Colonic mucosa (tissue), 4 donors: ENCODE measurements around the gene PTCD1. TPM values are rescaled to one million over a fixed set of nuclear protein-coding genes. Genes with fewer than 3 reads are reported as not detected.

Source experiments
- DNase-seq: peaks from one replicate; pipeline ENCODE4 v3.0.0-alpha.2; 2020
- H3K27ac ChIP-seq: fragments of 200-600 bp; one replicate; pipeline ENCODE4 v1.8.0; 2021
- H3K27me3 ChIP-seq: fragments of 200-600 bp; one replicate; pipeline ENCODE4 v1.8.0; 2021
- H3K36me3 ChIP-seq: fragments of 200-600 bp; one replicate; pipeline ENCODE4 v1.8.0; 2021
- H3K4me1 ChIP-seq: fragments of 200-600 bp; one replicate; pipeline ENCODE4 v1.8.0; 2021; ENCODE audit warnings: mild to moderate bottlenecking
- H3K4me3 ChIP-seq: fragments of 200-600 bp; one replicate; pipeline ENCODE4 v1.8.0; 2021
- H3K9ac ChIP-seq, 2 donors: one replicate each; pipeline ENCODE4 v1.7.0; 2013; ENCODE audit warnings: control low read depth in 2 of 2, low read depth in 2 of 2, low read length in 2 of 2
- H3K9me3 ChIP-seq: fragments of 200-600 bp; one replicate; pipeline ENCODE4 v1.8.0; 2021
- intact Hi-C: fragments of 100-400 bp; cut with DNase I; formaldehyde crosslinking; loops from one replicate; pipeline ENCODE4 v1.14.1; 2022
- total RNA-seq, 2 donors: library from RNA; stranded (reverse); fragmentation: NEBNext Ultra II Directional in 1 of 2; extraction: Animal tissue kit (Norgen Biotek cat#: 25700) in 1 of 2; gene quantifications; one replicate each; pipeline ENCODE4 v1.2.1, GENCODE V29; 2021
- TF ChIP-seq, protein P1 (sequence below): fragments of 200-600 bp; IDR thresholded peaks from one replicate; pipeline ENCODE4 v1.8.0; 2022; ENCODE audit warnings: antibody characterized with exemption, mild to moderate bottlenecking
- donor health status: healthy.
- donor health status: DM: no; HTN: no; CAD: no.
- donor health status: DM: no; HTN: no; CAD: no.

PTCD1 gene
- total RNA-seq, 2 donors from 2014 or later, result 4.5 to 7.6 TPM

DNA sequence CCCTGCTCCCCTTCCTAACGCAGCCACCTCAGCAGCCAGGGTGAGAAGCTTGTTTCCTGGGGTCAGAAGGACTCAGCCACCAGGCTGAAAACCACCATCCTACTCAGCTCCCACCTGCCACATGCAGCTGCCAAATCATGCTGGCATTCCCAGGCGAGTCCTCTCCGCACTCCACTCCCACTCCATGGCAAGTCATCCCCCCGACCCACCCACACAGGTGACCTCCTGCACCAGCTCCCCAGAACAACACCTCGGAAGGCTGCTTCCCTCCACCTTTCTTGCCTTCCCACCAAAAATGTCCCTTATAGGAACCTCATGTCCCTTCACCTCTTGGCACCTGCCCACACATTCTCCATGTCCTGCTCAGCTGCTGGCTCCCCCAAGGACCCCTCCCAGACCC, 34.8 kb downstream of the PTCD1 start:
- TF ChIP-seq, protein P1, sequence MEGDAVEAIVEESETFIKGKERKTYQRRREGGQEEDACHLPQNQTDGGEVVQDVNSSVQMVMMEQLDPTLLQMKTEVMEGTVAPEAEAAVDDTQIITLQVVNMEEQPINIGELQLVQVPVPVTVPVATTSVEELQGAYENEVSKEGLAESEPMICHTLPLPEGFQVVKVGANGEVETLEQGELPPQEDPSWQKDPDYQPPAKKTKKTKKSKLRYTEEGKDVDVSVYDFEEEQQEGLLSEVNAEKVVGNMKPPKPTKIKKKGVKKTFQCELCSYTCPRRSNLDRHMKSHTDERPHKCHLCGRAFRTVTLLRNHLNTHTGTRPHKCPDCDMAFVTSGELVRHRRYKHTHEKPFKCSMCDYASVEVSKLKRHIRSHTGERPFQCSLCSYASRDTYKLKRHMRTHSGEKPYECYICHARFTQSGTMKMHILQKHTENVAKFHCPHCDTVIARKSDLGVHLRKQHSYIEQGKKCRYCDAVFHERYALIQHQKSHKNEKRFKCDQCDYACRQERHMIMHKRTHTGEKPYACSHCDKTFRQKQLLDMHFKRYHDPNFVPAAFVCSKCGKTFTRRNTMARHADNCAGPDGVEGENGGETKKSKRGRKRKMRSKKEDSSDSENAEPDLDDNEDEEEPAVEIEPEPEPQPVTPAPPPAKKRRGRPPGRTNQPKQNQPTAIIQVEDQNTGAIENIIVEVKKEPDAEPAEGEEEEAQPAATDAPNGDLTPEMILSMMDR, result no peak
- no peak overlapping the region for H3K27ac ChIP-seq
- no peak for DNase-seq
- intact Hi-C loops, result no loop called here
- H3K9ac ChIP-seq, result no peak overlapping the region
- no peaks in the 10 kb centered on the region for H3K9me3 ChIP-seq
- no peak overlapping the region for H3K4me3 ChIP-seq
- H3K27me3 ChIP-seq, result no peaks in the 10 kb centered on the region
- H3K4me1 ChIP-seq, result peaks cover 12% of the 10 kb centered on the region
- peaks cover 11% of the 10 kb centered on the region for H3K36me3 ChIP-seq

DNA sequence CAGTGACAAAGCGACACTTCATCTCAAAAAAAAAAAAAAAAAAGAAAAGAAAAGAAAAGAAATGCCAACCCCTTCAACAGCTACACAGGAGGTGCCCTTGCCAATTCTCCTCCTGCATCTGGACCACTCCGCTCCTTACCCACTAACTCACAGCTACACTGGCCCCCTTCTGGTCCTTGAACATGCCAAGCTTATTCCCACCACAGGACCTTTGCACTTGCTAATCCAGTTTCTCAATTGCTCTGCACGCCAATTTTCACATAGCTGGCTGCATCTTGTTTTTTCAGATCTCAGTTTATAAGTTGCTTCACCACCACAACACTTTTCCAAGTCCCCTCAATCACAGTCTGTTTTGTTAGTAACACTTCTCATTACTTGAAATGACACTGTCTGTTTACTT, 35.7 kb downstream of the PTCD1 start:
- no peak overlapping the region for H3K27ac ChIP-seq
- H3K4me3 ChIP-seq, result no peak overlapping the region
- H3K9me3 ChIP-seq, result no peaks in the 10 kb centered on the region
- H3K27me3 ChIP-seq, result no peaks in the 10 kb centered on the region
- TF ChIP-seq, protein P1, result no peak
- H3K9ac ChIP-seq, result no peak overlapping the region
- H3K36me3 ChIP-seq, result peaks cover 11% of the 10 kb centered on the region
- peaks cover 12% of the 10 kb centered on the region for H3K4me1 ChIP-seq
- intact Hi-C loops, result no loop called here
- DNase-seq, result no peak

DNA sequence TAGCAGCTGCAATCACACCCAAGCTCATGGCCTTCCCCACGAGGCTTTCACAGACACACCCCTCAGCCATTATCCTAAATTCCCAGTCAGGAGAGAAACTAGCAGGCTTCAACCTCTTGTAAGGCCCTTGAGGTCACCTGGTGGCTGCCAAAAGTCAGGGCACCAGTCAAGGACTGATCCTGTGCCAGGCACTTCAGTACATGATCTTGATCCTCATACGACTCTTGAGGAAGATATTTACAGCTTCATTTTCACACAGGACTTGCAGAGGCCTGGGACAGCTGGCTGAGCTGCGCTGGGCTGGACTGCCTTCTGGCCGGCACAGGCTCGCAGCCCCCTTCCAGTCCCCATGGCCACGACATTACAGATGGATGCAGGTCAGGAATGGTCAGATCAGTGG, 39.0 kb downstream of the PTCD1 start:
- no peak overlapping the region for H3K4me3 ChIP-seq
- no peaks in the 10 kb centered on the region for H3K27me3 ChIP-seq
- TF ChIP-seq, protein P1, result no peak
- intact Hi-C loops, result no loop called here
- no peak overlapping the region for H3K27ac ChIP-seq
- H3K9ac ChIP-seq, result no peak overlapping the region
- no peaks in the 10 kb centered on the region for H3K4me1 ChIP-seq
- no peak for DNase-seq
- H3K36me3 ChIP-seq, result peaks cover 19% of the 10 kb centered on the region
- no peaks in the 10 kb centered on the region for H3K9me3 ChIP-seq

DNA sequence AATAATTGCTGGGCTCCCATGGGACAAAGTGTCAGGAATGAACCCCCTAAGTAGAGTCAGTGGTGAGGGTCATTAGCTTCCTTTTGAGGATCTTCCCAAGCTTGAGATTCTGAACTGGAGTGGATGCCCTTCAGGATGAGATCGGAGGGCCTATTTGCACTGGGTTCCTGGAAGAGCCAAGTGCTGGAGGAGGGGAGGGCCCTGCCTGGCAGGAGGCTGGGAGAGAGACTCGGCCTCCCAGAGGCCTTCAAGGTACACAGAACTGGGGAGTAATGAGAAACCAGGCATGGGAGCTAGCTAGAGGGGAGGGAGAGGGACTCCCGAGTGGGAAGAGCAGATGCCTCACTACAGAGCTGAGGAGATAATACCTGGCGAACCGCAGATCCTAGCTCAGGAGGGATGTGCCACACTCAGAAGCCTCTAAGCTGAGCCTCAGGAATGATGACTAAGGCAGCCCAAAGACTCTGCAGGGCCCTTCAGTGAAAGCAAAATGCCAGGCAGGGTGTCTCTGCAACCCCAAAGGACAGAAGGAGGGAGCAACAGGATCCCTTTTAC, 39.6 kb downstream of the PTCD1 start:
- Histone ChIP-seq H3K27ac (no peak overlapping the region), H3K9me3 (no peaks in the 10 kb centered on the region), H3K4me3 (no peak overlapping the region), H3K36me3 (peaks cover 24% of the 10 kb centered on the region), H3K9ac (no peak overlapping the region), H3K27me3 (no peaks in the 10 kb centered on the region), H3K4me1 (no peaks in the 10 kb centered on the region)
- TF ChIP-seq, protein P1, result no peak
- no peak for DNase-seq
- intact Hi-C loops, result no loop called here

DNA sequence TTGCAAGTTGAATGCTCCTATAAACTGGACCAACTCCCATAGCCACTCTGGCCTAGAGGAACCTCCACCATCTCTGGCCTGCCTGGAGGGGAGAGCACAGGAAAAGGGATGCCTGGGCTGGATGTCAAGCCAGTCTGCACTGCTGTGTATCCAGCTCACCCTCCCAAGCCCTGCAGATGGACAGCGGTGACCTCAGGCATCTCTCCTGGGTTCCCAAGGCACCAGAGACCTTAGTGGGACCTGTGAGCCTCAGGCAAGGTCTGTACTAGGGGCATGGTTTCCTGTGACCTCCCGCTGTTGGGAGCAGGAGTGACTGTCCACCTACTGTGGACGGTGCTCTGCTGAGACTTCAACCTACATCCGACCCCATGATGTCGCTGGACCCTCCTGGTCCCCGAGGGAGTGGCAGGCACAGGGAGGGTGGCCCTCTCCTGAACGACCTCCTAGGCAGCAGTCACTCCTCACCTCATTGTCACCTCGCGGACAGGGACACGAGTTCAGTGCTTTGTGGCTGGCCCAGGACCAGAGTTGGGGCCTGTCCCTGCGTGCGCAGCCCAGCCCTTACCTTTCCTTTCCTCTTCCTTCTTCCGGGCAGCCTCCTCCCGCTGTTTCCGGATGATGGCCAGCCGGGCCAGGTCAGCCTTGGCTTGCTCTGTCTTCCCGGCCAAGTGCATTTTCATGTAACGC, 41.2 kb downstream of the PTCD1 start:
- no peak overlapping the region for H3K9ac ChIP-seq
- H3K36me3 ChIP-seq, result peaks cover 27% of the 10 kb centered on the region
- peaks cover 1% of the 10 kb centered on the region for H3K4me1 ChIP-seq
- no peaks in the 10 kb centered on the region for H3K9me3 ChIP-seq
- intact Hi-C loops, result no loop called here
- no peaks in the 10 kb centered on the region for H3K27me3 ChIP-seq
- H3K4me3 ChIP-seq, result no peak overlapping the region
- DNase-seq, result no peak
- TF ChIP-seq, protein P1, result no peak
- no peak overlapping the region for H3K27ac ChIP-seq
